Breast epithelium (tissue), 4 donors: ENCODE data around the gene EPHA1. TPM values are rescaled to one million over a fixed set of nuclear protein-coding genes. Genes with fewer than 3 reads are reported as not detected.

ENCODE experiments used
- DNase-seq, 2 donors: peaks; one replicate each; pipeline ENCODE4 v3.0.0-alpha.2; 2019; ENCODE audit warnings: low spot score in 2 of 2
- H3K27ac ChIP-seq, 2 donors: fragments of 200-600 bp; sonication (generic) in 1 of 2; one replicate each; pipeline ENCODE4 v1.5.1; 2016 to 2019; ENCODE audit warnings: mild to moderate bottlenecking in 1 of 2
- H3K27me3 ChIP-seq, 2 donors: fragments of 200-600 bp; sonication (generic) in 1 of 2; one replicate each; pipeline versions ENCODE4 v1.5.1 to v1.6.0; 2017 to 2019; ENCODE audit warnings: control low read depth in 1 of 2, mild to moderate bottlenecking in 1 of 2
- H3K36me3 ChIP-seq: fragments of 200-600 bp; one replicate; pipeline ENCODE4 v1.5.1; 2019
- H3K4me1 ChIP-seq, 2 donors: fragments of 200-600 bp; sonication (generic); one replicate each; pipeline ENCODE4 v1.5.1; 2016 to 2019; ENCODE audit warnings: control low read depth in 1 of 2
- H3K4me3 ChIP-seq, 3 donors: fragments of 200-600 bp; sonication (generic); 1 replicate in 2 of 3; 2 replicates in 1 of 3; pipeline ENCODE4 v1.5.1; 2016 to 2019; ENCODE audit warnings: mild to moderate bottlenecking in 3 of 3, moderate library complexity in 2 of 3
- H3K9me3 ChIP-seq, 2 donors: fragments of 200-600 bp; sonication (generic) in 1 of 2; one replicate each; pipeline ENCODE4 v1.5.1; 2016 to 2019; ENCODE audit warnings: control low read depth in 1 of 2
- CTCF ChIP-seq, 3 donors: fragments of 450-650 bp; IDR thresholded peaks; one replicate each; pipeline ENCODE4 v1.5.1; 2016 to 2017; ENCODE audit warnings: antibody characterized with exemption in 3 of 3, mild to moderate bottlenecking in 3 of 3, moderate library complexity in 3 of 3
- POLR2A ChIP-seq: fragments of 450-650 bp; IDR thresholded peaks from one replicate; pipeline ENCODE4 v1.6.1; 2016; ENCODE audit warnings: antibody characterized with exemption, mild to moderate bottlenecking, moderate library complexity
- POLR2AphosphoS5 ChIP-seq, 3 donors: sonication (generic); formaldehyde crosslinking; IDR thresholded peaks; one replicate each; pipeline ENCODE4 v1.6.1; 2017; ENCODE audit warnings: antibody characterized with exemption in 3 of 3
- intact Hi-C: fragments of 100-400 bp; cut with DNase I; formaldehyde crosslinking; loops from one replicate; pipeline ENCODE4 v1.15.1; 2023; ENCODE audit warnings: low total_unique reads
- total RNA-seq, 3 donors: library from RNA; depleted of rRNA; stranded (reverse); fragments of >200 nt; gene quantifications; one replicate each; pipeline ENCODE4 v1.1.0, GENCODE V29; 2016

EPHA1 gene
- total RNA-seq: 10 to 100 TPM in 2 of 3 donors, not detected in 1; 11.8 to 15.4 TPM

GRCh38 chr7:143408686-143409561, at the start of gene EPHA1:
Gene EPHA1, minus strand, starts transcription at chr7:143408856. Its CDS starts 51 bp downstream, at chr7:143408805.
- TF ChIP-seq CTCF (IDR thresholded peaks at IDR 0.05) (peak; percentile 36 to 63 (median 45)), POLR2AphosphoS5 (IDR thresholded peaks at IDR 0.05) (peak in 1 of 3 donors; percentile 33), POLR2A (no peak)
- peak in 1 of 2 donors; percentile 75 for DNase-seq
- peak within 1 kb of the TSS; percentile 12 to 60 for H3K27ac ChIP-seq

GRCh38 chr7:143458263-143458662, 49.6 kb upstream of the EPHA1 start:
- no peak overlapping the region for H3K4me3 ChIP-seq
- no peaks in the 10 kb centered on the region for H3K36me3 ChIP-seq
- intact Hi-C loops: no loop called here
- no peaks in the 10 kb centered on the region for H3K27me3 ChIP-seq
- H3K27ac ChIP-seq: peak overlapping the region; percentile 58 to 69
- DNase-seq: no peak
- no peaks in the 10 kb centered on the region for H3K9me3 ChIP-seq
- H3K4me1 ChIP-seq: no peaks in the 10 kb centered on the region
- TF ChIP-seq POLR2AphosphoS5 (IDR thresholded peaks at IDR 0.05): no peak
- TF ChIP-seq CTCF (IDR thresholded peaks at IDR 0.05): no peak
- TF ChIP-seq POLR2A: no peak

More at GRCh38 chr7:143408686-143409561, at the start of gene EPHA1:
- intact Hi-C loops: loop anchor here (10.0 kb wide), 1 partner anchor 164 kb away; no protein-coding TSS in a partner anchor
- H3K27me3 ChIP-seq: no peaks in the 10 kb centered on the region
- peak within 1 kb of the TSS in 2 of 3 donors; percentile 72 to 73 for H3K4me3 ChIP-seq
- H3K9me3 ChIP-seq: no peaks in the 10 kb centered on the region
- no peaks in the 10 kb centered on the region for H3K36me3 ChIP-seq
- peaks cover 0 to 10% of the 10 kb centered on the region in 2 donors for H3K4me1 ChIP-seq

- intact Hi-C loops: no loop called here
- peak overlapping the region in 1 of 2 donors; percentile 69 for H3K27ac ChIP-seq
- no peaks in the 10 kb centered on the region for H3K36me3 ChIP-seq
- H3K4me1 ChIP-seq: no peaks in the 10 kb centered on the region
- no peak for TF ChIP-seq CTCF (IDR thresholded peaks at IDR 0.05)
- no peak for TF ChIP-seq POLR2AphosphoS5 (IDR thresholded peaks at IDR 0.05)
- no peak for TF ChIP-seq POLR2A
- H3K4me3 ChIP-seq: no peak overlapping the region
- H3K27me3 ChIP-seq: no peaks in the 10 kb centered on the region
- no peak for DNase-seq
- no peaks in the 10 kb centered on the region for H3K9me3 ChIP-seq
Observed at GRCh38 chr7:143456992-143457793, 48.5 kb upstream of the EPHA1 start.

GRCh38 chr7:143455942-143456341, 47.3 kb upstream of the EPHA1 start:
- Histone ChIP-seq H3K4me1 (no peaks in the 10 kb centered on the region), H3K27ac (no peak overlapping the region), H3K27me3 (no peaks in the 10 kb centered on the region), H3K4me3 (no peak overlapping the region), H3K36me3 (no peaks in the 10 kb centered on the region), H3K9me3 (no peaks in the 10 kb centered on the region)
- DNase-seq: no peak
- TF ChIP-seq CTCF (IDR thresholded peaks at IDR 0.05) (no peak), POLR2A (no peak), POLR2AphosphoS5 (IDR thresholded peaks at IDR 0.05) (no peak)
- intact Hi-C loops: no loop called here
